HG03139 (cell line): ENCODE measurements around the gene MMP24.

Source experiments
- ATAC-seq: cut with Tn5 transposase; IDR thresholded peaks from one replicate; pipeline ENCODE4 v1.9.1; 2021; ENCODE audit not compliant: unreplicated experiment

The MMP24 gene

DNA sequence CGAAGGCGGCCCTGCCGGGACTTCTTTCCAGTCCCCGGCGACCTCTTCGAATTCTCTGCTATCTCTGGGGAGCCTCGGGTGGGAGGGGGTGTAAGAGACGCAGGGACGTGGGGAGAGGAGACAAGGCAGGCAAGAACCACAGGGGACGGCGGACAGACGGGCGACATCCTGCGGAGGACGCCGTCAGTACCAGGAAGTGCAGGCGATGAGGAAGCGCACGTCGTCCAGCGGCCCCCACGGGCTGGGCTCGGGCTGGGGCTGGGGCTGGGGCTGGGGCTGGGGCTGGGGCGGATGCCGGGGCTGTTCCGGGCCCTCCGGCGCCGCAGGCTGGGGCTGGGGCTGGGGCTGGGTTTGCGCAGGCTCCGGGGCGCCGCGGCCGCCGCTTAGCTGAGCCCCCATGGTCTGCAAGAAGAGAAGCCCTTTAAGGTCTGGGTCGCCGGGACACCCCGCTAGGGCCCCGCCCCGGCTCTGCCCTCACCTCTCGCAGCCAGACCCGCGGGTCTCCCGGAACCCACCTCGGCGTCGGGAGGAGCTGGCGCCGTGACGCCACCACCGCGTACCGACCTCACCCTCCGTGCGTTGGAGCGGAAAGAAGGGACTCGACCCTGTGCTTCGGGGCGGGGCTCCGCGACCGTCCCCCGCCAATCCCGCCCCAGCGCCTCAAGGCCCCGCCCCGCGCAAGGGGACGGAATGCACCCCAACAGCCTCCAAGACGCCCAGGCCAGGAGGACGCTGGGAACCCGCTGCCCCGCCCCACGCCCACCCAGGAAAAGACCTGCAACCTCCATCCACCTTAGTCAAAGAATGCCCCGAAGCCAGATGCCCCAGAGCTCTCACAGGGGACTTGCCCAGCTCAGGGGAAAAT, 51.3 kb downstream of the MMP24 start, which contains the start of gene MMP24OS:
Gene MMP24OS, minus strand, starts transcription at position 592 of the 865 bp plus-strand sequence. Its CDS starts 193 bp downstream, at position 399.
- peak; percentile 66 for ATAC-seq

DNA sequence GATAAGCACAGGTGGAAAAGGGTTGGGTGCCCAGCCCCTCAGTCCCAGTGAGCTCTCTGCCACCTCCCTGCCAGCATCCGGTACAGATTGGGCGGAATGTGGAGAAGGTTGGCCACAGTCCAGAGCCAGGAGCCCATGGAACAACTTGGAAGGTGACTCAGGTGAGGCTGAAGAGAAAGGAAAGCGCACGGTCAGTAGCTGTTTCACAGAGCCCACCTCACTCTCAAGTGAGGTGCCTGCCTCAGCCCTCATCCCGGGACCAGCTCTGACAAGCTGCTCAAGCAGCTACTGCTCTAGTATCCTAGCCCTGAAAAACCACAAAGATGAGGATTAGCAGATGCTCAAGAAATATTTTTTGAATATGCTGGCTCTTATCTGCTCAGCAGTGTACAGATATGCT, 52.5 kb downstream of the MMP24 start:
- ATAC-seq, result no peak

GRCh38 chr20:35279533-35280174, 53.2 kb downstream of the MMP24 start:
- no peak for ATAC-seq

GRCh38 chr20:35280523-35280922, 54.0 kb downstream of the MMP24 start:
- ATAC-seq, result no peak

- no peak for ATAC-seq
Measured at GRCh38 chr20:35281506-35282101, 55.1 kb downstream of the MMP24 start.

- ATAC-seq, result no peak
Measured at GRCh38 chr20:35283441-35284266, 57.2 kb downstream of the MMP24 start.

- ATAC-seq, result peak; percentile 66
Measured at GRCh38 chr20:35284267-35284991, 57.9 kb downstream of the MMP24 start, which contains the start of gene EIF6. TSS of gene EIF6 (minus strand) at chr20:35284772. CDS start at chr20:35284487, 285 bp downstream.

- peak; percentile 11 for ATAC-seq
Measured at GRCh38 chr20:35284992-35285805, 58.7 kb downstream of the MMP24 start.

- no peak for ATAC-seq
Measured at GRCh38 chr20:35285806-35286076, 59.3 kb downstream of the MMP24 start.

DNA sequence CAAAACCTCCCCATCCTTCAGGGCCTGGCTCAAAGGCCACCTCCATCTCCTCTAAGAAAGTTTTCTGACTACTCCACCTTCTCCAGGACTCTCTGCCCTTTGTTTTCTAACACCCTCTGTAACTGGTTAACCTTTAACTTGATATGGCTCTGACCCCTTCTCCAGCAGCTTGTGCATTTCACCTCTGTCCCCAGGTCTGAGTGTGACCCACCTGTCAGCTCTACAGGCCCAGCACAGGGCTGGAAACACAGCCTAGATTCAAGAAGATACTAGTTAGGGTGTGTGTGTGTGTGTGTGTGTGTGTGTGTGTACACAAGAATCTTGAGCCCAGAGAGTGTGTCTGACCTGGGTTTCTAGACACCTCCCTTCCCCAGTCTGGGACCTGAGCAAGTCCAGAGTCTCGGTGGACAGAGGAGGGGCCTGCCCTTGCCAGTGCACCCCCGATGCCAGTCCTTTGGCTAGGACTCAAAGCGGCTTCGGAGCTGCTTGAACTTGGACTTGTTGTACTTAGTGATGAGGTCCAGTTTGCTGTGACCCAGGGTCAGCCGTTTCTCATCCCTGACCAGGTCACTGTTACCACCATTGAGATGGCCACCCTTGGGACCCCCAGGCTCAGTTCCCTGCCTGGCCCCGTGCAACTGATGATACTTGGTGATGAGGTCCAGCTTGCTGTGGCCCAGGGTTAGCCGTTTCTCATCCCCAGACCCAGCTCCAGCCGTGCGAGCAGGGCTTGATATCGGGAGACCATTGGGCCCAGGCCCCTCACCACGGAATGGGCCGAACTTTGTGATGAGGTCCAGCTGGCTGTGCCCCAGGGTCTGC, 59.8 kb downstream of the MMP24 start:
- no peak for ATAC-seq

- ATAC-seq, result no peak
Measured at GRCh38 chr20:35286899-35287508, 60.5 kb downstream of the MMP24 start.

DNA sequence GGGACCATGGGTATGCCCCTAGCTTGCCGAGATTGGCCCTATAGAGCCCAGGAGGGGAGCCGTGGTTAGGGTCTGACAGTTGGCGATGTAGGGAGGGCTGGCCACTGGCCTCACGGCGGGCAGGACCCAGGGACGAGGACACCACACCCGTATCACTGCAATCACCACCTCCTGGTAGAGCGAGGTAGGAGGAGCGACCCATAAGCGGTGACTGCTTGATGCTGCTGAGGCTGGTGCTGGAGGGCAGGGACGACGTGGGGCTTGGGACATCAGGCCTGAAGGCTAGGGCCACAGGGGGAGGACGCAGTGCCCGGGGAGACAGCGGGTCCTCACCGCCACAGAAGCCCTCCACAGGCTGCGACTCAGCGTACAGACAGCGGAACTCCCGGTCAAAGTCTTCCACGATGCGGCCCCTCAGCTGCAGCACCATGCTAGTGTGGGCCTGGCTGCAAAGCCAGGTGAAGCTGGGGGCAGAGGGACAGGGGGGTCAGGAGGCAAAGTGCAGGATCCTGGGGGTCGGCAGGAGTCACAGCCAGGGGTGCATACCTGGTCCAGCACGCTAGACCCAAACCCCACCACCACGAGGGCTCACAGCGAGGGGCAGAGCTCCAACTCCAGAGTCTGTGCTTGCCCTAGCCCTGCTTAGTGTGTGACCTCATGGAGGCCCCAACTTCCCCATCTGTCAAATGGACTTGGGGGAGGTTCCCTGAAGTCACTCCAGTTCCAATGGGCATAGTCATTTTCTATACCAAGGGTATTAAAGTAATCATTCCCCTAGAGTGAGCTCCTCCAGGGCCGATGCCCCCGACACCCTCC, 61.2 kb downstream of the MMP24 start:
- ATAC-seq, result no peak

- no peak for ATAC-seq
Measured at GRCh38 chr20:35288325-35289060, 62.0 kb downstream of the MMP24 start.

DNA sequence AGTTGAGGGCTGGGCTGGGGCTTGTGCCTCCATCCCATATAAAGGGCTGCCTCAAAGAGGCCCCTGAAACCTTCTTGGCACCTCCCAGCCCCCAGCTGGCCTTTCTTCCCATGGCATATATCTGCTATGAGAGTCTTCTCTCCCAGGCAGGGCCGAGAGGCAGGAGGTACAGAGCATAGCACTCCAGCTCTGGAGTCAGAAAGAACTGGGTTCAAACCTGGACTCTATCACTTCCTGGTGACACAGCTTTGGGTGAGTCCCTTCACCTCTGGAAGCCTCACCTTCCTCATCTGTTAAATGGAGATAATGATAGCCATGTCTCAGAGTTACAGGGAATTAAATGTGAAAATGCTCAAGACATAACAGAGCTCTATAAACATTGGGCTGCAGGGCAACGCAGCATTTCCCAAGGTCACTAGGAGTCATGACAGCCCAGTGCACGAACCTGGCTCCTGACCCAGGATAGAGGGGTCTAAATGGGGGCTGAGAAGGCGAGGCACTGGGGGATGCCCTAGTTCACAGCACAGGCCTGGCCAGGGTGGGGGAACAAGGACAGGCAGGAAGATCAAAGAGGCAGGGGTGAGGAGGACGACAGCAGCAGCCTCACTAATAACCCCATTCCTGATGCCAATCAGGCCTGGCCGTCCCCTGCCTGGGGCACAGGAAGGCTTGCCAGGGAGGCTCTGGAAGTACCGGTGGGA, 63.8 kb downstream of the MMP24 start:
- no peak for ATAC-seq

- no peak for ATAC-seq
Measured at GRCh38 chr20:35290887-35291417, 64.5 kb downstream of the MMP24 start.
